Endothelial cell of umbilical vein (primary cell): ENCODE measurements around the gene CAPN12. TPM values are rescaled to one million over a fixed set of nuclear protein-coding genes. Genes with fewer than 3 reads are reported as not detected.

Source experiments
- BruUV-seq: library from RNA; stranded (reverse); fragments of 400-500 nt; replicated peaks from 2 replicates; lab custom pipeline; 2021; lab: Mats Ljungman, UMichigan
- CTCF ChIA-PET: fragments of 300-600, 350-600 bp; sonication (Branson Sonifier 250); formaldehyde crosslinking; loops from one replicate; lab custom pipeline; 2021; ENCODE audit warnings: antibody characterized with exemption, inconsistent platforms; lab: Charles Lee
- POLR2A ChIA-PET: fragments of 300-600, 350-600 bp; sonication (Branson Sonifier 250); formaldehyde crosslinking; loops from one replicate; lab custom pipeline; 2021; ENCODE audit warnings: antibody characterized with exemption, inconsistent platforms; lab: Charles Lee
- DNase-seq: peaks from one replicate; pipeline ENCODE4 v3.0.0-alpha.2; 2011; ENCODE audit warnings: low read depth, low spot score
- FAIRE-seq: peaks from 2 replicates; lab custom pipeline; 2011; peaks lifted over from hg19 to GRCh38; lab: Jason Lieb, UNC
- H2AFZ ChIP-seq: 2 replicates; pipeline ENCODE4 v1.6.0; 2012; ENCODE audit warnings: low read depth, low read length, control low read depth, inconsistent platforms
- H3K27ac ChIP-seq: 2 replicates; pipeline ENCODE4 v1.5.1; 2011; ENCODE audit warnings: low read depth, mild to moderate bottlenecking, control low read depth, low read length, moderate library complexity; ENCODE audit not compliant: insufficient read depth
- H3K27me3 ChIP-seq, 2 experiments: 2 replicates each; pipeline versions ENCODE4 v1.6.0 to v1.6.1; 2011; ENCODE audit warnings: low read length in 2 of 2, mixed read lengths in 1 of 2; ENCODE audit not compliant: control insufficient read depth in 2 of 2, insufficient read depth in 2 of 2
- H3K36me3 ChIP-seq, 2 experiments: 2 replicates in 1 of 2; 3 replicates in 1 of 2; pipeline ENCODE4 v1.5.1; 2011; ENCODE audit warnings: low read length in 2 of 2, mild to moderate bottlenecking in 1 of 2, moderate library complexity in 1 of 2; ENCODE audit not compliant: control insufficient read depth in 2 of 2, insufficient read depth in 2 of 2; ENCODE audit errors: extremely low read depth in 1 of 2
- H3K4me1 ChIP-seq: 3 replicates; pipeline ENCODE4 v1.5.1; 2011; ENCODE audit warnings: mild to moderate bottlenecking, low read length; ENCODE audit not compliant: control insufficient read depth, insufficient read depth; ENCODE audit errors: extremely low read depth
- H3K4me2 ChIP-seq: 2 replicates; pipeline ENCODE4 v1.6.1; 2011; ENCODE audit warnings: low read length, control low read depth, mixed read lengths; ENCODE audit not compliant: insufficient read depth
- H3K4me3 ChIP-seq, 3 experiments: fragments of 200-600 bp in 1 of 3; sonication (generic), shearing (Covaris generic) in 1 of 3; replicated peaks in 1 of 3; 2 replicates each; pipeline ENCODE4 v1.5.1; 2011 to 2016; ENCODE audit warnings: control low read depth in 3 of 3, low read length in 3 of 3, mild to moderate bottlenecking in 2 of 3, inconsistent platforms in 1 of 3, low read depth in 1 of 3, moderate library complexity in 1 of 3; ENCODE audit not compliant: insufficient read depth in 1 of 3
- H3K79me2 ChIP-seq: 2 replicates; pipeline ENCODE4 v1.6.0; 2012; ENCODE audit warnings: low read length, inconsistent platforms; ENCODE audit not compliant: control insufficient read depth, insufficient read depth
- H3K9ac ChIP-seq: replicated peaks from 2 replicates; pipeline ENCODE3; 2011; ENCODE audit warnings: low read length, control low read depth; ENCODE audit not compliant: insufficient read depth; ENCODE audit errors: extremely low read depth
- H3K9me1 ChIP-seq: replicated peaks from 3 replicates; pipeline ENCODE4 v1.6.0; 2011; ENCODE audit warnings: mild to moderate bottlenecking, low read length; ENCODE audit not compliant: control insufficient read depth, insufficient read depth; ENCODE audit errors: extremely low read depth
- H3K9me3 ChIP-seq: replicated peaks from 2 replicates; pipeline ENCODE4 v1.5.1; 2012; ENCODE audit warnings: low read length, inconsistent platforms; ENCODE audit not compliant: control insufficient read depth, insufficient read depth
- H4K20me1 ChIP-seq: replicated peaks from 2 replicates; pipeline ENCODE3; 2011; ENCODE audit warnings: mild to moderate bottlenecking, low read length; ENCODE audit not compliant: control insufficient read depth, insufficient read depth; ENCODE audit errors: extremely low read depth
- EZH2 ChIP-seq: IDR thresholded peaks from 2 replicates; pipeline ENCODE4 v1.6.1; 2012; ENCODE audit warnings: borderline replicate concordance, low read depth, mild to moderate bottlenecking, moderate library complexity, low read length, inconsistent platforms; ENCODE audit not compliant: severe bottlenecking
- FOS ChIP-seq: IDR thresholded peaks from 2 replicates; pipeline ENCODE4 v1.6.1; 2011; ENCODE audit warnings: mild to moderate bottlenecking, low read length, moderate library complexity, borderline replicate concordance; ENCODE audit not compliant: insufficient read depth
- GATA2 ChIP-seq: IDR thresholded peaks from 2 replicates; pipeline ENCODE4 v1.7.0; 2011; ENCODE audit warnings: low read depth, mild to moderate bottlenecking, moderate library complexity, mixed read lengths, low read length; ENCODE audit not compliant: insufficient read length, insufficient read depth
- JUN ChIP-seq: IDR thresholded peaks from 2 replicates; pipeline ENCODE4 v1.6.1; 2011; ENCODE audit warnings: borderline replicate concordance, low read depth; ENCODE audit not compliant: insufficient read length, insufficient read depth
- MYC ChIP-seq: IDR thresholded peaks from one replicate; pipeline ENCODE4 v1.6.1; 2011; ENCODE audit warnings: mild to moderate bottlenecking, low read depth, low read length
- POLR2A ChIP-seq: IDR thresholded peaks from 2 replicates; pipeline ENCODE4 v1.6.1; 2012; ENCODE audit warnings: low read depth, mild to moderate bottlenecking, control low read depth, low read length
- POLR2AphosphoS5 ChIP-seq: IDR thresholded peaks from 2 replicates; pipeline ENCODE4 v1.6.1; 2012; ENCODE audit warnings: low read depth, mild to moderate bottlenecking, control low read depth, low read length, moderate library complexity; ENCODE audit not compliant: insufficient read depth
- dilution Hi-C: fragments of 300-500 bp; cut with MboI; formaldehyde crosslinking; loops from one replicate; pipeline ENCODE4 v1.15.0; 2019; ENCODE audit warnings: low sequenced_read_pairs; ENCODE audit not compliant: extremely low pct_ligation_motif_present
- intact Hi-C: fragments of 100-400 bp; cut with micrococcal nuclease; formaldehyde crosslinking; loops from one replicate; pipeline ENCODE4 v1.10.0; 2022
- polyA plus RNA-seq, 4 experiments: library from polyadenylated mRNA; depleted of rRNA in 3 of 4; stranded (reverse) in 3 of 4; unstranded in 1 of 4; fragments of >200 nt; gene quantifications; 2 replicates each; pipeline versions ENCODE4 v1.2.1 to v1.2.3, GENCODE V29; 2011 to 2012; ENCODE audit warnings: missing spikeins in 1 of 4
- total RNA-seq: library from RNA; stranded (reverse); gene quantifications from 2 replicates; pipeline ENCODE4 v1.2.3, GENCODE V29; 2021
- TF ChIP-seq, protein P1 (sequence below): IDR thresholded peaks from 2 replicates; pipeline ENCODE4 v1.6.1; 2011; ENCODE audit not compliant: insufficient read depth, insufficient read length
- TF ChIP-seq, protein P2 (sequence below), 2 donors: IDR thresholded peaks; 1 replicate in 1 of 2; 2 replicates in 1 of 2; pipeline ENCODE4 v1.5.1; 2011; ENCODE audit warnings: low read length in 2 of 2, mild to moderate bottlenecking in 2 of 2, moderate library complexity in 2 of 2, control low read depth in 1 of 2, inconsistent platforms in 1 of 2, low read depth in 1 of 2; ENCODE audit not compliant: insufficient read depth in 1 of 2; ENCODE audit errors: extremely low read depth in 1 of 2

CAPN12 gene
- total and polyA plus RNA-seq, 2 donors (not counting 3 experiments of a cell fraction or from before 2014, with no cell fraction given), result 0.35 TPM; not detected in 1

DNA sequence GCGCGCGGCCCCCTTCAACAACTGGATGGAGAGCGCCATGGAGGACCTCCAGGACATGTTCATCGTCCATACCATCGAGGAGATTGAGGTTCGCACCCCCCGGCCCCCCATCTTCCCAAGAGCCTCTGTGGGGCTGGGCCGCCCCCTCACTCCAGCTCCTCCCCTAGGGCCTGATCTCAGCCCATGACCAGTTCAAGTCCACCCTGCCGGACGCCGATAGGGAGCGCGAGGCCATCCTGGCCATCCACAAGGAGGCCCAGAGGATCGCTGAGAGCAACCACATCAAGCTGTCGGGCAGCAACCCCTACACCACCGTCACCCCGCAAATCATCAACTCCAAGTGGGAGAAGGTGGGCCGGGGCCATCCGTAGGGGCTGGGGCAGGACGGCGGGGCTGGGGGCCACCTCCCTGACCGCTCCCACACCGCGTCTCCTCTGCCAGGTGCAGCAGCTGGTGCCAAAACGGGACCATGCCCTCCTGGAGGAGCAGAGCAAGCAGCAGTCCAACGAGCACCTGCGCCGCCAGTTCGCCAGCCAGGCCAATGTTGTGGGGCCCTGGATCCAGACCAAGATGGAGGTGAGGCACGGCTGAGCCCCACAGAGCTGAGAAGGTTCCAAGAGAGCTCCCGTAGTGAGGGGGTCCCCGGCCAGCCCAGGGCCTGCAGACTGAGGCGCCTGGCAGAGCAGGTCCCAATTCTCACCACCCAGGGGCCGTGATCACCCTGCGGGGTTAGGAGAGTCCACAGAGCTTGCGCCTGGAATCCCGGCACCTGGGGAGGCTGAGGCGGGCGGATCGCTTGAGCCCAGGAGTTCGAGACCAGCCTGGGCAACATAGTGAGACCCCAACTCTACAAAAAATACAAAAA is 20.1 kb downstream of the CAPN12 start:
- BruUV-seq, result TSS peak; percentile 91
- no peaks in the 10 kb centered on the region for H3K79me2 ChIP-seq
- dilution Hi-C loops, result no loop called here

More for the DNA sequence above, 20.1 kb downstream of the CAPN12 start:
- Histone ChIP-seq H3K4me1 (no peaks in the 10 kb centered on the region), H3K4me3 (no peak overlapping the region), H3K9me3 (no peaks in the 10 kb centered on the region), H2AFZ (no peak overlapping the region), H3K36me3 (peaks cover 17 to 83% of the 10 kb centered on the region in 2 experiments), H3K9me1 (no peaks in the 10 kb centered on the region), H3K4me2 (no peak overlapping the region), H4K20me1 (no peaks in the 10 kb centered on the region), H3K27ac (no peak overlapping the region), H3K9ac (no peak overlapping the region), H3K27me3 (no peaks in the 10 kb centered on the region)
- CTCF ChIA-PET, result interaction anchor here (0.9 to 2.2 kb wide), 4 partner anchors 10 to 206 kb away, joined by 3 to 8 read pairs (median 4); partner anchors contain the start of genes MRPS12 and SARS2
- DNase-seq (no peak), FAIRE-seq (no peak)
- intact Hi-C loops, result no loop called here
- TF ChIP-seq MYC (no peak), POLR2A (no peak), FOS (no peak), GATA2 (no peak), JUN (no peak), POLR2AphosphoS5 (no peak), EZH2 (no peak)
- TF ChIP-seq, protein P1, sequence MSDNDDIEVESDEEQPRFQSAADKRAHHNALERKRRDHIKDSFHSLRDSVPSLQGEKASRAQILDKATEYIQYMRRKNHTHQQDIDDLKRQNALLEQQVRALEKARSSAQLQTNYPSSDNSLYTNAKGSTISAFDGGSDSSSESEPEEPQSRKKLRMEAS, result no peak
- TF ChIP-seq, protein P2, sequence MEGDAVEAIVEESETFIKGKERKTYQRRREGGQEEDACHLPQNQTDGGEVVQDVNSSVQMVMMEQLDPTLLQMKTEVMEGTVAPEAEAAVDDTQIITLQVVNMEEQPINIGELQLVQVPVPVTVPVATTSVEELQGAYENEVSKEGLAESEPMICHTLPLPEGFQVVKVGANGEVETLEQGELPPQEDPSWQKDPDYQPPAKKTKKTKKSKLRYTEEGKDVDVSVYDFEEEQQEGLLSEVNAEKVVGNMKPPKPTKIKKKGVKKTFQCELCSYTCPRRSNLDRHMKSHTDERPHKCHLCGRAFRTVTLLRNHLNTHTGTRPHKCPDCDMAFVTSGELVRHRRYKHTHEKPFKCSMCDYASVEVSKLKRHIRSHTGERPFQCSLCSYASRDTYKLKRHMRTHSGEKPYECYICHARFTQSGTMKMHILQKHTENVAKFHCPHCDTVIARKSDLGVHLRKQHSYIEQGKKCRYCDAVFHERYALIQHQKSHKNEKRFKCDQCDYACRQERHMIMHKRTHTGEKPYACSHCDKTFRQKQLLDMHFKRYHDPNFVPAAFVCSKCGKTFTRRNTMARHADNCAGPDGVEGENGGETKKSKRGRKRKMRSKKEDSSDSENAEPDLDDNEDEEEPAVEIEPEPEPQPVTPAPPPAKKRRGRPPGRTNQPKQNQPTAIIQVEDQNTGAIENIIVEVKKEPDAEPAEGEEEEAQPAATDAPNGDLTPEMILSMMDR (IDR thresholded peaks at IDR 0.05; ENCODE audit: extremely low read depth in 1 of 2, insufficient read depth in 1 of 2, low read depth in 1 of 2, low read length in 2 of 2), result no peak
- POLR2A ChIA-PET, result interaction anchor here (0.7 kb wide), 1 partner anchor 65 kb away, joined by 4 read pairs; no protein-coding TSS in a partner anchor
